Liver (tissue), 9 donors: ENCODE data around the gene GSE1. TPM values are rescaled to one million over a fixed set of nuclear protein-coding genes. Genes with fewer than 3 reads are reported as not detected.
A peak's percentile ranks its signal among the peaks of the same experiment; 100 is the strongest.

Source experiments
- DNase-seq: peaks from one replicate; pipeline ENCODE4 v3.0.0-alpha.2; 2017; ENCODE audit warnings: low spot score
- H3K27ac ChIP-seq, 2 donors: one replicate each; pipeline ENCODE4 v1.7.0; 2013; ENCODE audit warnings: inconsistent platforms in 2 of 2, low read length in 2 of 2, control low read depth in 1 of 2, low read depth in 1 of 2, mild to moderate bottlenecking in 1 of 2
- H3K27me3 ChIP-seq, 4 donors: one replicate each; pipeline versions ENCODE4 v1.6.1 to v1.7.0; 2013; ENCODE audit warnings: low read length in 3 of 4, inconsistent platforms in 1 of 4, mild to moderate bottlenecking in 1 of 4, moderate library complexity in 1 of 4; ENCODE audit not compliant: control insufficient read depth in 4 of 4, insufficient read depth in 4 of 4
- H3K36me3 ChIP-seq, 4 donors: one replicate each; pipeline versions ENCODE4 v1.6.1 to v1.7.0; 2013; ENCODE audit warnings: low read length in 3 of 4, mild to moderate bottlenecking in 3 of 4, low read depth in 1 of 4, moderate library complexity in 1 of 4; ENCODE audit not compliant: control insufficient read depth in 4 of 4, insufficient read depth in 3 of 4
- H3K4me1 ChIP-seq, 4 donors: one replicate each; pipeline versions ENCODE4 v1.6.1 to v1.7.0; 2013; ENCODE audit warnings: low read length in 3 of 4, mild to moderate bottlenecking in 3 of 4, moderate library complexity in 1 of 4; ENCODE audit not compliant: control insufficient read depth in 4 of 4, insufficient read depth in 4 of 4
- H3K4me3 ChIP-seq, 3 donors: one replicate each; pipeline versions ENCODE4 v1.6.1 to v1.7.0; 2013; ENCODE audit warnings: low read length in 3 of 3, control low read depth in 1 of 3, low read depth in 1 of 3, mild to moderate bottlenecking in 1 of 3
- H3K9ac ChIP-seq, 2 donors: one replicate each; pipeline ENCODE4 v1.7.0; 2013; ENCODE audit warnings: low read length in 2 of 2, mild to moderate bottlenecking in 2 of 2, moderate library complexity in 2 of 2, control low read depth in 1 of 2, low read depth in 1 of 2
- H3K9me3 ChIP-seq, 4 donors: one replicate each; pipeline versions ENCODE4 v1.6.1 to v1.7.0; 2013; ENCODE audit warnings: low read length in 3 of 4; ENCODE audit not compliant: control insufficient read depth in 4 of 4
- ATF3 ChIP-seq: IDR thresholded peaks from 2 replicates; pipeline ENCODE4 v1.6.1; 2016; ENCODE audit warnings: antibody characterized with exemption
- EGR1 ChIP-seq, 2 donors: IDR thresholded peaks; 2 replicates each; pipeline ENCODE4 v1.6.1; 2016 to 2018; ENCODE audit warnings: antibody characterized with exemption in 2 of 2, low read depth in 2 of 2
- FOXA1 ChIP-seq: IDR thresholded peaks from 2 replicates; pipeline ENCODE4 v1.6.1; 2016; ENCODE audit warnings: antibody characterized with exemption
- FOXA2 ChIP-seq: IDR thresholded peaks from 2 replicates; pipeline ENCODE4 v1.6.1; 2016; ENCODE audit warnings: antibody characterized with exemption
- GABPA ChIP-seq, 2 donors: IDR thresholded peaks in 1 of 2; conservative IDR thresholded peaks in 1 of 2; 2 replicates each; pipeline ENCODE4 v1.6.1; 2016; ENCODE audit warnings: antibody characterized with exemption in 2 of 2, mild to moderate bottlenecking in 1 of 2, moderate library complexity in 1 of 2
- HNF4A ChIP-seq, 2 donors: conservative IDR thresholded peaks; 2 replicates each; pipeline ENCODE4 v1.6.1; 2016; ENCODE audit warnings: antibody characterized with exemption in 2 of 2, mild to moderate bottlenecking in 2 of 2
- HNF4G ChIP-seq: IDR thresholded peaks from 2 replicates; pipeline ENCODE4 v1.6.1; 2016; ENCODE audit warnings: antibody characterized with exemption
- JUND ChIP-seq, 2 donors: IDR thresholded peaks; 2 replicates each; pipeline ENCODE4 v1.6.1; 2016; ENCODE audit warnings: antibody characterized with exemption in 2 of 2
- NR2F2 ChIP-seq: IDR thresholded peaks from 2 replicates; pipeline ENCODE4 v1.6.1; 2016; ENCODE audit warnings: antibody characterized with exemption
- RAD21 ChIP-seq, 2 donors: IDR thresholded peaks; 2 replicates each; pipeline ENCODE4 v1.6.1; 2016; ENCODE audit warnings: antibody characterized with exemption in 2 of 2, mild to moderate bottlenecking in 2 of 2
- REST ChIP-seq: IDR thresholded peaks from 2 replicates; pipeline ENCODE4 v1.6.1; 2016; ENCODE audit warnings: antibody characterized with exemption, mild to moderate bottlenecking
- RXRA ChIP-seq, 2 donors: IDR thresholded peaks; 2 replicates each; pipeline ENCODE4 v1.6.1; 2017 to 2018; ENCODE audit warnings: antibody characterized with exemption in 2 of 2, mild to moderate bottlenecking in 1 of 2
- SP1 ChIP-seq: IDR thresholded peaks from 2 replicates; pipeline ENCODE4 v1.6.1; 2018; ENCODE audit warnings: antibody characterized with exemption, mild to moderate bottlenecking
- TAF1 ChIP-seq: conservative IDR thresholded peaks from 2 replicates; pipeline ENCODE4 v1.6.1; 2016; ENCODE audit warnings: antibody characterized with exemption, mild to moderate bottlenecking
- YY1 ChIP-seq: IDR thresholded peaks from 2 replicates; pipeline ENCODE4 v1.6.1; 2016; ENCODE audit warnings: antibody characterized with exemption, mild to moderate bottlenecking
- whole genome bisulfite sequencing: extraction: QIAGEN DNeasy Blood & Tissue Kit; methylation state at CpG from one replicate; pipeline ENCODE4 v1.1.7; 2013; 5-methylcytosine and 5-hydroxymethylcytosine counted together
- polyA plus RNA-seq, 2 donors: library from polyadenylated mRNA; stranded (reverse) in 1 of 2; unstranded in 1 of 2; fragments of 200-250 nt in 1 of 2; fragments of >200 nt in 1 of 2; fragmentation: Nextera tagmentation in 1 of 2; extraction: Ambion mirVana in 1 of 2; gene quantifications; one replicate each; pipeline versions ENCODE4 v1.2.1 to v1.2.3, GENCODE V29; 2013 to 2015
- total RNA-seq, 2 donors: library from RNA; depleted of rRNA; stranded (reverse); fragments of >200 nt; gene quantifications; one replicate each; pipeline ENCODE4 v1.2.3, GENCODE V29; 2014
- TF ChIP-seq, protein P1 (sequence below): IDR thresholded peaks from 2 replicates; pipeline ENCODE4 v1.6.1; 2016; ENCODE audit warnings: antibody characterized with exemption
- TF ChIP-seq, protein P2 (sequence below): fragments of 150-350 bp; IDR thresholded peaks from 2 replicates; pipeline ENCODE4 v1.5.1; 2017; ENCODE audit warnings: improper control_type of control experiment, low read depth, low read length; ENCODE audit not compliant: missing input control
- TF ChIP-seq, protein P3 (sequence below): IDR thresholded peaks from 2 replicates; pipeline ENCODE4 v1.6.1; 2016; ENCODE audit warnings: antibody characterized with exemption
- donor health status: healthy.
- donor health status: healthy.
- donor health status: healthy.
- donor health status: healthy.
- donor health status: healthy.

The GSE1 gene
- total and polyA plus RNA-seq, 4 donors = 9.9 to 37.7 (median 25.2) TPM

GRCh38 chr16:85673529-85674417, 60.7 kb downstream of the GSE1 start:
- peaks cover 0 to 34% (median 28%) of the 10 kb centered on the region in 4 donors for H3K36me3 ChIP-seq
- WGBS = 40% methylated on average over 19 of the region's 19 CpGs

More at GRCh38 chr16:85673529-85674417, 60.7 kb downstream of the GSE1 start:
- peaks cover 8 to 29% (median 29%) of the 10 kb centered on the region in 4 donors for H3K4me1 ChIP-seq
- peak overlapping the region; percentile 74 to 81 for H3K27ac ChIP-seq
- H3K9me3 ChIP-seq = no peaks in the 10 kb centered on the region
- DNase-seq = peak; percentile 74
- H3K9ac ChIP-seq = peak overlapping the region in 1 of 2 donors; percentile 11
- H3K27me3 ChIP-seq = no peaks in the 10 kb centered on the region
- no peak overlapping the region for H3K4me3 ChIP-seq
- TF ChIP-seq, protein P1, sequence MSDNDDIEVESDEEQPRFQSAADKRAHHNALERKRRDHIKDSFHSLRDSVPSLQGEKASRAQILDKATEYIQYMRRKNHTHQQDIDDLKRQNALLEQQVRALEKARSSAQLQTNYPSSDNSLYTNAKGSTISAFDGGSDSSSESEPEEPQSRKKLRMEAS = peak; percentile 90
- TF ChIP-seq YY1 (peak; percentile 59), ATF3 (no peak), EGR1 (IDR thresholded peaks at IDR 0.05; ENCODE audit: low read depth in 2 of 2) (peak; percentile 94 to 99), FOXA1 (peak; percentile 76), SP1 (peak; percentile 77), JUND (IDR thresholded peaks at IDR 0.05) (peak in 1 of 2 donors; percentile 81), FOXA2 (peak; percentile 81), GABPA (IDR thresholded peaks at IDR 0.05 in 1 of 2, conservative IDR thresholded peaks at IDR 0.05 in 1 of 2) (peak in 1 of 2 donors; percentile 47), TAF1 (no peak), RXRA (IDR thresholded peaks at IDR 0.05) (peak; percentile 91 to 98), RAD21 (IDR thresholded peaks at IDR 0.05) (peak; percentile 53 to 57), NR2F2 (peak; percentile 68), HNF4A (conservative IDR thresholded peaks at IDR 0.05) (peak; percentile 81 to 93), HNF4G (no peak), REST (peak; percentile 65)
- TF ChIP-seq, protein P2, sequence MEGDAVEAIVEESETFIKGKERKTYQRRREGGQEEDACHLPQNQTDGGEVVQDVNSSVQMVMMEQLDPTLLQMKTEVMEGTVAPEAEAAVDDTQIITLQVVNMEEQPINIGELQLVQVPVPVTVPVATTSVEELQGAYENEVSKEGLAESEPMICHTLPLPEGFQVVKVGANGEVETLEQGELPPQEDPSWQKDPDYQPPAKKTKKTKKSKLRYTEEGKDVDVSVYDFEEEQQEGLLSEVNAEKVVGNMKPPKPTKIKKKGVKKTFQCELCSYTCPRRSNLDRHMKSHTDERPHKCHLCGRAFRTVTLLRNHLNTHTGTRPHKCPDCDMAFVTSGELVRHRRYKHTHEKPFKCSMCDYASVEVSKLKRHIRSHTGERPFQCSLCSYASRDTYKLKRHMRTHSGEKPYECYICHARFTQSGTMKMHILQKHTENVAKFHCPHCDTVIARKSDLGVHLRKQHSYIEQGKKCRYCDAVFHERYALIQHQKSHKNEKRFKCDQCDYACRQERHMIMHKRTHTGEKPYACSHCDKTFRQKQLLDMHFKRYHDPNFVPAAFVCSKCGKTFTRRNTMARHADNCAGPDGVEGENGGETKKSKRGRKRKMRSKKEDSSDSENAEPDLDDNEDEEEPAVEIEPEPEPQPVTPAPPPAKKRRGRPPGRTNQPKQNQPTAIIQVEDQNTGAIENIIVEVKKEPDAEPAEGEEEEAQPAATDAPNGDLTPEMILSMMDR = no peak
- TF ChIP-seq, protein P3, sequence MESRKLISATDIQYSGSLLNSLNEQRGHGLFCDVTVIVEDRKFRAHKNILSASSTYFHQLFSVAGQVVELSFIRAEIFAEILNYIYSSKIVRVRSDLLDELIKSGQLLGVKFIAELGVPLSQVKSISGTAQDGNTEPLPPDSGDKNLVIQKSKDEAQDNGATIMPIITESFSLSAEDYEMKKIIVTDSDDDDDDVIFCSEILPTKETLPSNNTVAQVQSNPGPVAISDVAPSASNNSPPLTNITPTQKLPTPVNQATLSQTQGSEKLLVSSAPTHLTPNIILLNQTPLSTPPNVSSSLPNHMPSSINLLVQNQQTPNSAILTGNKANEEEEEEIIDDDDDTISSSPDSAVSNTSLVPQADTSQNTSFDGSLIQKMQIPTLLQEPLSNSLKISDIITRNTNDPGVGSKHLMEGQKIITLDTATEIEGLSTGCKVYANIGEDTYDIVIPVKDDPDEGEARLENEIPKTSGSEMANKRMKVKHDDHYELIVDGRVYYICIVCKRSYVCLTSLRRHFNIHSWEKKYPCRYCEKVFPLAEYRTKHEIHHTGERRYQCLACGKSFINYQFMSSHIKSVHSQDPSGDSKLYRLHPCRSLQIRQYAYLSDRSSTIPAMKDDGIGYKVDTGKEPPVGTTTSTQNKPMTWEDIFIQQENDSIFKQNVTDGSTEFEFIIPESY = peak; percentile 75
